GM12873 (cell line): ENCODE measurements around the gene ACCSL.

ENCODE experiments used
- TF ChIP-seq, protein P1 (sequence below): IDR thresholded peaks from 2 replicates; pipeline ENCODE4 v1.5.1; 2012; ENCODE audit warnings: low read depth, mild to moderate bottlenecking, moderate library complexity, low read length, control low read depth; ENCODE audit not compliant: insufficient read depth; ENCODE audit errors: missing control alignments

Gene ACCSL

DNA sequence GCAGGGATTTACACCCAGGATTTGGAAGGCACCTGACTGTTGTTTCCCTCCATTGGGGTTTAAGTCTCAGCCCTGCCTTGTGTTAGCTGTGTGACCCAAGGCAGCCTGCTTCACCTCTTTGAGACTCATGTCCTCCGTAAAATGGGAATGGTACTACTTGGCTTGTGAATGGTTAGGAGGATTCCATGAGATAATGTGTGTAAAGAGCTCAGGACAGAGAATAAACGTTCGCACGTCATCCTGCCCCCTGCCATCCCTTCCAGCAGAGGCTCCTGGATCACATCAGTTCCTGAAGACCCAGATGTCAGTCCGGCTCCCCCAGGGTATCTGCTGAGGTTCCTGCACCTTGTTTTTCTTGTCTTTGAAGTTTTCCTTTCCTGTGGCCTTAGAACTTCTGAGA is 16.8 kb upstream of the ACCSL start:
- TF ChIP-seq, protein P1, sequence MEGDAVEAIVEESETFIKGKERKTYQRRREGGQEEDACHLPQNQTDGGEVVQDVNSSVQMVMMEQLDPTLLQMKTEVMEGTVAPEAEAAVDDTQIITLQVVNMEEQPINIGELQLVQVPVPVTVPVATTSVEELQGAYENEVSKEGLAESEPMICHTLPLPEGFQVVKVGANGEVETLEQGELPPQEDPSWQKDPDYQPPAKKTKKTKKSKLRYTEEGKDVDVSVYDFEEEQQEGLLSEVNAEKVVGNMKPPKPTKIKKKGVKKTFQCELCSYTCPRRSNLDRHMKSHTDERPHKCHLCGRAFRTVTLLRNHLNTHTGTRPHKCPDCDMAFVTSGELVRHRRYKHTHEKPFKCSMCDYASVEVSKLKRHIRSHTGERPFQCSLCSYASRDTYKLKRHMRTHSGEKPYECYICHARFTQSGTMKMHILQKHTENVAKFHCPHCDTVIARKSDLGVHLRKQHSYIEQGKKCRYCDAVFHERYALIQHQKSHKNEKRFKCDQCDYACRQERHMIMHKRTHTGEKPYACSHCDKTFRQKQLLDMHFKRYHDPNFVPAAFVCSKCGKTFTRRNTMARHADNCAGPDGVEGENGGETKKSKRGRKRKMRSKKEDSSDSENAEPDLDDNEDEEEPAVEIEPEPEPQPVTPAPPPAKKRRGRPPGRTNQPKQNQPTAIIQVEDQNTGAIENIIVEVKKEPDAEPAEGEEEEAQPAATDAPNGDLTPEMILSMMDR: no peak

DNA sequence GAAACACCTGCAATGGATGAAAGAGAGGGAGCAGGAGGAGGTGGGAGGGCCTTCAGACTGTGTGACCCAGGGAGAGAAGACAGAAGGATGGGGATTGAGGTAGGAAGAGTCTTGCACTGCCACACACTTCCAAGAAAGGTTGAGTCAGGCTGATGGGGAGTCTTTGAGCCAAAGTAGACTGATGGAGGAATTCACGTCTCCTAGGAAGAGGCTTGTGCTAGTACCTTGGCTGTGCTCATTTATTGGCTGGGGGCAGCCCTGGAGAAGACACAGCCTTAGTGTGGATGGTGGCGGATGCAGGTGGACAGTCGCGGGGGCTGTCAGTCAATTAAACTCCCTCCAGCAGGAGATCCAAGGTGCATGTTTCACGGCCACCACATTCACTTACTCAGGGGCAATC is 16.2 kb upstream of the ACCSL start:
- TF ChIP-seq, protein P1: no peak

GRCh38 chr11:44032299-44033085 is 15.3 kb upstream of the ACCSL start:
- TF ChIP-seq, protein P1: no peak

GRCh38 chr11:44033411-44033850 is 14.3 kb upstream of the ACCSL start:
- TF ChIP-seq, protein P1: no peak

DNA sequence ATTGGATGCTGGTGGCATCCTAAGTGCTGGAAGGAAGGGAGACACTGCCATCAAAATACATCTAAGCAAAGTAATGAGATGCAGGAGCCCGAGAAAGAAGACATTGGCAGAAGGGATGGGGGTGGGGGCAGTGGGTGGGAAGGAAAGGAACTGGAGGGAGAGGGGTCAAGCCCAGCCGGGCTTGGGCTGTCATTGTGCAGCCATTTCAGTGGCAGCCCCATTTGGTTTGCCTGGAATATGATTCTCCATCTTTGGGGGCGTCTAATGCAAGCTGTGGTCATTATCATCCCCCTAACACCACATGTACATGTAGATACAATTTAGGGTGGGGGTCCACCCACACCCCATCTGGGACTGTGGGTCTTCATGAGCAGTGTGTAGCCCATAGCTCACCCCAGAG is 13.9 kb upstream of the ACCSL start:
- TF ChIP-seq, protein P1: no peak

GRCh38 chr11:44034639-44035038 is 13.1 kb upstream of the ACCSL start:
- TF ChIP-seq, protein P1: no peak

- TF ChIP-seq, protein P1: peak; percentile 72
These were observed 10.7 kb upstream of the ACCSL start for GRCh38 chr11:44036811-44037657.
